Pons (tissue), 1 donor: ENCODE results near the gene KCTD12.

Experiments used
- DNase-seq: peaks from one replicate; pipeline ENCODE4 v3.0.0-alpha.2; 2016; ENCODE audit warnings: low spot score

KCTD12 gene

GRCh38 chr13:76853921-76854608 lies 32.1 kb downstream of the KCTD12 start:
- DNase-seq = no peak

DNA sequence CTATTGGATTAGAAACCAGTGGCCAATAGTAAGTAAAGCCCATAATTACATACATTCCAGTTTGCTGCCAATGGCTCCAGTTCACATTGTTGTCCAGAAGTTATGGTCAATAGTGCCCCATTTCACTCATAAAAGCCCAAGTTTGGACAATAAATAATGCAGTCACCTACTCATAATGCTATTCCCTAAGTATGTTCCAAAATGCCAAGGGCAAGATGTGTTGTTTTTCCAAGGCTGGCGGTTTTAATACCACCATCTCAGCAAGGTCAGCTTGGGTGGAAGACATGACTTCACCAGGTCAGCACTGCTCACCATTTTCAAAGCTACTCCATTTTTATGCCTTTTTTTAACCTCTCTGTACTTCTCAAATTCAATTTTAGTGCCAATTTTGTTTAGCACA lies 32.7 kb downstream of the KCTD12 start:
- DNase-seq = no peak

DNA sequence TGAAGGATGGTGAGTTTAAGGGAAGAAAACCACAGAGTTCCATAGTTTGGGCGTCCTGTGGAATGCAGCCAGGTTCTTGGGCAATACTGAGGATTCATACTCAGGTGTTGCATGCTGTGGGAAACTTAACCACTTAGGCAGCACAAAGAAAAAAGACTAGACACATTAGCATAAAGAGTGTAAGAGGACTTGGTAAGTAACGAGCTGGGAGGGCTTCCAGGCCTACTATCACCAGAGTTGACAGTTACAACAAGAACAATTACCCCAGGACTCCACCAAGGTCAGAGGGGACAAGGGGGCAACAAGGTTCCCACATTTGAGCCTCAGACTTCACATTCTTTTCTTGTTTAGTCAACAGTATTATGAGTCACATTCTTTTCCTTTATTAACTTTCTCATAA lies 33.2 kb downstream of the KCTD12 start:
- no peak for DNase-seq

- no peak for DNase-seq
These were observed 34.2 kb downstream of the KCTD12 start for GRCh38 chr13:76851961-76852360.

- no peak for DNase-seq
These were observed 36.7 kb downstream of the KCTD12 start for GRCh38 chr13:76849493-76849892.

DNA sequence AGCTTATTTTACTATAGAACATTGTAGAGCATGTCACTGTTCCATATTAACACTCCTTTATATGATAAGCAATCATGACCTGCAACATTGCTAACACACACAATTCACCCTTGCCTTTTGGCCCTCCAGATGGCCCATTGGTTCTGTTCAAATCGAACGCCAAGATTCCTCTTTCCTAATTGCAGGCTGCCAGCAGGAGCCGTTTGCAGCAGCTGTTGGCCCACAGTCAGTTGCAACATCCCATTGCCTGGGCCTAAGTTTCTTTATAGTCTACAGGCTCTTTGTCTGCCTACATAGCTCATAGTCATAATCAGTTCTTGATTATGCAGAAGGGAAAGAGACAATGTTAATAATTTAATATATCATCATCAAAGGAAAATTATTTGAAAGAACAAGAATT lies 37.6 kb downstream of the KCTD12 start:
- DNase-seq = peak; percentile 23

GRCh38 chr13:76846363-76846762 lies 39.8 kb downstream of the KCTD12 start:
- DNase-seq = no peak

- no peak for DNase-seq
These were observed 40.3 kb downstream of the KCTD12 start for GRCh38 chr13:76845865-76846264.

- no peak for DNase-seq
These were observed 40.8 kb downstream of the KCTD12 start for GRCh38 chr13:76845367-76845766.

DNA sequence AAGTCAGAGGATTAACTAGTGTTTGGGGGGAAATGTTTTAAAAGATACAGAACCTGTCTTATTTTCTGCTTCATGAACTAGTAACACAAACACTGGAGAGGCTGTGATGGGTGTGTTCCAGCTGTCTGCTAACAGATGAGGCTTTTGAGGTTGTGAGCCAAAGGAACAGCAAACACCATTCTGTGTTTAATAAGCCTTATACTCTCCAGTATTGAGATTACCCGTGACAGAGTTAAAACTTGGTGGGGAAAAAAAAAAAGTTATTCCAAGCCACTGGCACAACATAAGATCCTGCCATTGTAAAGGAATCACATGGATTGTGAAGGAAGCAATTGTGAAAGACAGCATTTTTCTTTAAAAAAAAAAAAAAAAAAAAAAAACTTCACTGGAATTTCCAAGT lies 48.4 kb downstream of the KCTD12 start:
- DNase-seq = no peak

GRCh38 chr13:76836311-76836710 lies 49.9 kb downstream of the KCTD12 start:
- no peak for DNase-seq

DNA sequence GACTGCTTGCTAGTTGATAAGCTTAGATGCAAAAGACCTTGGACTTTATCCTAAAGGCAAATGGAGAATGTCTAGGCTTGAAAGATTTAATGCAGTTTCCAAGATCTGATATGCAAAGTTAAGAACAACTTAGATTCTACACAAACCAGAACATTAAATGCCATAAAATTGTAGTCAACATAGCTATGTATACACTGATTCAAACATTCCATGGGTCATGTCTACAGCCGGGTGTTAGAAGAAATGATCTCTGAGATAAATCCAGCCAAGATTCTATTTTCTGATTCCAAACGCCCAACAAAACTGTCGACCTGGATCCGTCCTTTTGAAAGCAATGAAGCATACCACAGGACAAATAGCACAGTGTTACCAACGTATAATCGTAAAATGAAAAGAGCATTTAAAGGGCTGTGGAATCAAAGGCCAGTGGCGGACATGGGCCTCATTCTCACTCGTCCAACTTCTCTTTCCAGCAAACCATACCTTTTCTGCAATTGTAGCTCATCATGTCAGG lies 52.7 kb downstream of the KCTD12 start:
- DNase-seq = no peak

- DNase-seq = no peak
These were observed 53.8 kb downstream of the KCTD12 start for GRCh38 chr13:76832258-76832988.

GRCh38 chr13:76830805-76831204 lies 55.4 kb downstream of the KCTD12 start:
- DNase-seq = no peak
